Astrocyte of the cerebellum (primary cell): Measurements from ENCODE around the gene TAF11.
"Not testable (repeated sequence)": the region's sequence is repeated elsewhere in the genome, so short reads cannot be mapped to it uniquely, and the experiment has no call there.

ENCODE experiments used
- DNase-seq: peaks from one replicate; pipeline ENCODE4 v3.0.0-alpha.2; 2011; ENCODE audit warnings: low read depth
- H3K4me3 ChIP-seq: 2 replicates; pipeline ENCODE4 v1.5.1; 2011; ENCODE audit warnings: mild to moderate bottlenecking, low read depth, low read length, moderate library complexity
- CTCF ChIP-seq: IDR thresholded peaks from 2 replicates; pipeline ENCODE4 v1.5.1; 2012; ENCODE audit warnings: low read length, low read depth, moderate library complexity, mild to moderate bottlenecking; ENCODE audit errors: missing control alignments
- in situ Hi-C: cut with HindIII; loops from 2 replicates; pipeline ENCODE4 v1.10.0; 2017; ENCODE audit warnings: low sequenced_read_pairs

Gene TAF11

GRCh38 chr6:34858681-34859080 is 29.2 kb downstream of the TAF11 start:
- no peak for DNase-seq
- in situ Hi-C loops, result no loop called here
- TF ChIP-seq CTCF, result no peak

DNA sequence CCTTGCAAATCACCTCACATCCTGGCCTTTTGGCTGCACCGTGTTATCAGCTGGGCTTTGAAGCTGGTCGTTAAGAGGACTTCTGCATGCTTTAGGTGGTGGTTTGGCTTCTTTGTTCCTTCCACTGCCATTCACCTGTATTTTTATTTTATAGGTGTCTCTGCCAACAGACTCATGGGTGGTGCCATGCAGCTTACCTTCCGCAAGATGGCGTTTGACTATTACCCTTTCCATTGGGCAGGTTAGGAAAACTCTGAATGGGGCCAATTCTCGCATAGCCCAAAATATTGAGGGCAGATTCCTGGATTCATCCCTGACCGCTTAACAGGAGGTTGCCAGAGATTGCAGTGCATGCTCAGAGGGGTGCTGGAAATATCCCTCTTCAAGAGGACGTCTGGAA is 32.4 kb downstream of the TAF11 start:
- no peak for DNase-seq
- no peak overlapping the region for H3K4me3 ChIP-seq
- TF ChIP-seq CTCF, result no peak
- in situ Hi-C loops, result no loop called here

More at GRCh38 chr6:34858681-34859080, 29.2 kb downstream of the TAF11 start:
- H3K4me3 ChIP-seq, result no peak overlapping the region

- in situ Hi-C loops, result no loop called here
Observed at GRCh38 chr6:34852406-34853085, 35.3 kb downstream of the TAF11 start.

GRCh38 chr6:34851361-34851760 is 36.5 kb downstream of the TAF11 start:
- no peak for DNase-seq
- H3K4me3 ChIP-seq, result no peak overlapping the region
- in situ Hi-C loops, result no loop called here
- no peak for TF ChIP-seq CTCF

More at GRCh38 chr6:34852406-34853085, 35.3 kb downstream of the TAF11 start:
- no peak overlapping the region for H3K4me3 ChIP-seq
- TF ChIP-seq CTCF, result no peak
- no peak for DNase-seq

GRCh38 chr6:34849066-34849465 is 38.8 kb downstream of the TAF11 start:
- H3K4me3 ChIP-seq, in situ Hi-C loops, DNase-seq: not testable (repeated sequence)

DNA sequence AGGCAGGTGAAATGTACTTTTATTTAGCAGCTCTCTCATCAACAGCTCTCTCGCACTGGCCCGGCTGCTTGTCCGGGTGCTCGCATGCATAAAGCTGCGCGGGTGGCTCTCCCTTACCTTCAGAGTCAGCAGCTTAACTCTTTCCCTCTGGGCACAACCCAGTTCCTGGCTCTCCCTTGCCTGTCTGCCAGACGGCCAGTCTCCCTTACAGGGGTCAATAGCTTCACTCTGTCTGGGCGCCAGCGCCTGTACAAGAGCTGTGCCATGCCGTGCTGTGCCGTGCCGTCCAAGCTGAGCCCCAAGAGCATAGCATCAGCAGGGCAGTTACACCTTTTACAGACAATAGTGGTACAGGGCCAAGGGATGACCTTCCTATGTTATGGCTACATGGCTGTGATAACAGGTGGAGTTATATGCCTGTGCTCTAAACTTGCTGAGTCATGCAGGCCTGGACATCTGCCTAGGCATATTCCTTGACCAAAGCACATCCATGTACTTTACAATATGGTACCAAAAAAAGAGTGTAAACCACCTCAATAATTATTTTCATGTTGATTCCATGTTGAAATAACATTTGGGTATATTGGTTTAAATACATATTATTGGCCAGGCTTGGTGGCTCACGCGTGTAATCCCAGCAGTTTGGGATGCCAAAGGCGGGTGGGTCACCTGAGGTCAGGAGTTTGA is 48.0 kb downstream of the TAF11 start:
- no peak overlapping the region for H3K4me3 ChIP-seq
- no peak for TF ChIP-seq CTCF
- in situ Hi-C loops, result no loop called here
- no peak for DNase-seq

GRCh38 chr6:34837528-34837927 is 50.3 kb downstream of the TAF11 start:
- no peak for DNase-seq
- in situ Hi-C loops, result no loop called here
- TF ChIP-seq CTCF, result no peak
- H3K4me3 ChIP-seq, result no peak overlapping the region
